HG03571 (cell line): ENCODE data around the gene CAMK2G.
A peak's percentile ranks its signal among the peaks of the same experiment; 100 is the strongest.

Source experiments
- ATAC-seq: cut with Tn5 transposase; IDR thresholded peaks from one replicate; pipeline ENCODE4 v1.9.1; 2021; ENCODE audit not compliant: unreplicated experiment

Gene CAMK2G

DNA sequence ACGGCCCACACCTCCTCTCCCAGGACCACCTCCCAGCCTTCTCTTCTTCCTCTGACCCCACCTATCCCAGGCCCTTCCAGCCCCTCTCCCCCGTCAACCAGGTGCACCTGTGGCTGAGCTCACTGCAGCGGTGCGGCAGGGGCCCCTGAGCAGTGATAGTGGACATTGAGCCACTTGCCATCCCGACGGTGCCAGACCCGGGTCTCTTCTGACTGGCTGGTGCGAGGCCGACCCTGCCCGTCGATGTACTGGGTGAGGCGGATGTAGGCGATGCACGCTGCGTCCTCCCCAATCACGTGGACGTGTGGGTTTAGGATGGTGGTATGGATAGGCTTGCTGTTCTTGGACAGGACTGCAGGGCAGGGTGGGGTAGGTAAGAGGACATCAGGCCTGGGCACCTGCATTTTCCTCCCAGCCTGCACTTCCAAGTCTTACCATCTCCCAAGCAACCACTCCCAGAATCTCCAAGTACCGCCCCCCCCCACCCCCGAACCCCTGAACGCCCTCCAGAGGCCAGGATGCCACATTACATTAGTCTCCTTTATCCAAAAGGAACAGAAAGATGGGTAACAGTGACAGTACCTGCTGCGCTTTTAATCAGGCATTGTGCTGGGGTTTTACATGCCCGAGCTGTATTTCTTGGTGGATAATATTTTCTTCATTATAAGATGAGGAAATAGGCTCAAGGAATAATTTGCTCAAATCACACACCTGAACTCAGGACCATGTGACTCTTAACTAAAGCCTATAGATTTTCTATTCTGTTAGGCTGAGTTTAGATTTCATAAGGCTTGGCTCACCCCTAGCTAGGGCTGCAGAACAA lies 59.2 kb downstream of the CAMK2G start:
- ATAC-seq, result no peak

DNA sequence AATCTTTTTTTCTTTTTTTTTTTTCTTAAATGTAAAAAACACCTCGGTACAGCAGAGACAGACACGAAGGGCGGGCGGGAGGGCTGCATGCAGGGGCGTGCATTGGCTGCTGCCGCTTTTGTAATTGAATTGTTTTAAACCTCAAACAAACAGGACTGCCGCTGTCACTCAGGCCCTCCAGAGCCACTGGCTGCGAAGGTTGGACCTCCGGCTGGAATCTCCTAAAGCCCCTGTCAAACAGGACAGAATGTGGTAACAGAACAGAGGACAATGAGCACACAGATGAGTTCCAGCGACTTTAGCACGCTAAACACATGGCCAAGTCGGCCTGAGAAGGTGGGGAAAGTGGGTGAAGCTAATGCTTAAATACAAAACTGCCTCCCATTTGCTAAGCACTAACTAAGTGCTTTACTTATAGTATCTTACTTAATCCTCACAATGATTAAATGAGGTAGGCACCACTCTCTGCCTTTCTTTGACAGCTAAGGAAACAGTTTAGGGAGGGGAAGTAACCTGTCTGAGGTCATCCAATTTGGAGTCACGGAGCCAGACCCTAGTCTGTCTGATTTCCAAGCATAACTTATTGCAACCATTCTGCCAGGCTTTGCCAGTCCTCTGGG lies 60.0 kb downstream of the CAMK2G start:
- ATAC-seq, result no peak

GRCh38 chr10:73813333-73813732 lies 61.0 kb downstream of the CAMK2G start:
- no peak for ATAC-seq

- no peak for ATAC-seq
Observed at GRCh38 chr10:73812657-73813056, 61.7 kb downstream of the CAMK2G start.

- peak; percentile 29 for ATAC-seq
Observed at GRCh38 chr10:73810735-73811465, 63.5 kb downstream of the CAMK2G start.

- ATAC-seq, result no peak
Observed at GRCh38 chr10:73810358-73810734, 64.0 kb downstream of the CAMK2G start.

DNA sequence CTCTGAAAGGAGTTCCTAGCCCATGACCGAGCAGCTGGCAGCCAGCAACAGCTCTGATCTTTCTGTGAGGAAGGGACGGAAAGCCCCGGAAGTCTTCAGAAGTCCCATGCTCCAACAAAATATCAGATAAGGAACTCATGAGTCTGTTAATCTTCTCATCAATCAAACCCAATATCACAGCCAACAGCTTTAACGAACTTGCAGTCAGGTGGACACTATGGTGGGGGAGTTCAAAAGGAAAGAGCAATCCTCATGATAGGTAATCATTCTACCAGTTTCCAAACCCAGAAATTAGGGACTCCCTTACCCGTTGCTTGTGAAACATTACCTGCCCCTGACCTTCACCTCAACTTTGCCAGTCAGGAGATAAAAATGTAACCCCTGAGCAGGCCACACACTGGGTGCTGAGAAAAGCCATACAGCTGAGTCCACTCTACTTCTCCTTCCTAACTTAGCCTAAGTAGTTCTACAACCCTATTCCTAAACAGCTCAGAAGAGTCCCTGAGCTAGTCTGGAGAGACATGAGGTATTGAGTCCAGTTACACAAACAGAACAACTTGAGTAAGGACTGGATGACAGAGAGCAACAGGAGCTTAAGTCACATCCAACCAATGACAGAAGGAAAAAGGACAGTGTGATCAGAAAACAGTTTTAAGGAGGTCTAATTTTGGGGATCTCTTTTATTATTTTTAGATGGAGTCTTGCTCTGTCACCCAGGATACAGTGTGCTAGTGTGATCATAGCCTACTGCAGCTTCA lies 65.1 kb downstream of the CAMK2G start:
- no peak for ATAC-seq

GRCh38 chr10:73808021-73808815 lies 66.1 kb downstream of the CAMK2G start:
- no peak for ATAC-seq

- ATAC-seq, result no peak
Observed at GRCh38 chr10:73807471-73807870, 66.9 kb downstream of the CAMK2G start.

DNA sequence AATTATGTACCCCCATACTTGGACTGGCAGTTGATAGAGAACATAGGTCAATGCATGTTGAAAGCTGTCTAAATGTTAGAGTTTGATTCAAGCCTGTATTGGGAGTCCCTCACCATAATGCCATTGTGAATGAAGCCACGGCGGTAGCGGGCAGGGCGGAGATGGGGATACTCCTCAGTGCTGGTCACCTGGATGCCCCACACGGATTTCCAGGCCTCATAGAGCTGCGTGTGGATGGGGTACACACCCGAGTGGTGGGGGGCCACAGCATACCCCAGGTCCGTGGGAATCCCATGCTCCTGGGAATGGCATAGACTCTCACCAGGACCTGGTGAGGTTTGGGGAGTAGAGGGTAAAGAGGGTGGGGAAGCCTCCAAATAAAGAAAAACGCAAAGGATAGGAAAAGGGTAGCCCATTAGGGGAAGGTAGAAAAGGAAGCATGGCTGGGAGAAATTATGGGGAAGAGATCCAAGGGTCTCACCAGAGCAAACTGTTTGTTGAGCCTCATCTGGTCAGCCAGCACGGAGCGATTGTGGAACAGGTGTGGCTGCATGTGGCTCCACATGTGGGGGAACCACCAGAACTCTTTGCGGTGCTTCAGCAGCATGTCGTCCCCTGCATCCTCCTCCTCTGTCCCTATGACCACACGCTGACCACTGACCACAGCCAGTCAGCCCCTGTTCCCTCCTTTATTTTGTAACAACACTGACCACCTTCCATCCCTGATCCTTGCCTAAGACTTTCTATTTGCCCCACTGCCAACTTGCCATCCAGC lies 68.0 kb downstream of the CAMK2G start:
- no peak for ATAC-seq

- ATAC-seq, result peak; percentile 58
Observed at GRCh38 chr10:73803680-73804286, 70.6 kb downstream of the CAMK2G start.

DNA sequence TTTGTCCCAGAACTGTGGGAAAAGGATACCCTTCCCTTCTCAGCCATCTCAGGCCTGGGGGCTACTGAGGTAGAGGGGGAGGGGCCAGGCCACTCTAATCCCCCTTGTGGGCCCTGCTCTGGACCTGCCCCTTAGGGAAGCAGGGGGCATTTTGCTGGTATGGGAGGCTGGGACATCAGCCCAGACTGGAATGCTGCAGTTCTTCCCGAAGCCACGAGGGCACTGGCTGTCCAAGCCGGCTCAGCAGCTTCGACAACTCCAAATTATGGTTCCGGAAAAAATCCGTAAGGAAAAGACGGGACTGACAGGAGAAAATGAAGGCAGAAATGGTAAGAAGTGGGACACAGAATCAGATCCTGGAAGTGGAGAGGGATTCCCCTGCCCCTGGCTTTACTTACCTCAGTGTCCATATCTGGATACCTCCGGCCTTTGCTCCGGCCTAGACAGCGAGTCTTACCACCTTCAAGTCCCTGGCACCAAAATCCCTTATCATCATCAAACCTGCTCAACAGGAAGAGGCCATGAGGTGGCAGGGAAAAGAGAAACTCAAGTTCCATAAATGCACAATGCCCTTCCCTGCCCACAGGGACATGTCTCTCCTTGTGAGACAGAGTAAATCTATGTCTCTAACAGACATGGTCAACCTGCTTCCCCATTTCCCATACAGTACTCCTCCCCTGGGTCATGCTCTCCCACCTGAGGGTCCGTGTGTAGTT lies 71.9 kb downstream of the CAMK2G start:
- no peak for ATAC-seq

DNA sequence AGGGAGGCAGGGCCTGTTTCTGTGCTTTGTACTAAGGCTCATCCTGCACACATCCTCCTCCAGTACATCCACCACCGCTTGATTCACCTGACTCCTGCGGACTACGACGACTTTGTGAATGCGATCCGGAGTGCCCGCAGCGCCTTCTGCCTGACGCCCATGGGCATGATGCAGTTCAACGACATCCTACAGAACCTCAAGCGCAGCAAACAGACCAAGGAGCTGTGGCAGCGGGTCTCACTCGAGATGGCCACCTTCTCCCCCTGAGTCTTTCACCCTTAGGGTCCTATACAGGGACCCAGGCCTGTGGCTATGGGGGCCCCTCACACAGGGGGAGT lies 73.1 kb downstream of the CAMK2G start:
- no peak for ATAC-seq

DNA sequence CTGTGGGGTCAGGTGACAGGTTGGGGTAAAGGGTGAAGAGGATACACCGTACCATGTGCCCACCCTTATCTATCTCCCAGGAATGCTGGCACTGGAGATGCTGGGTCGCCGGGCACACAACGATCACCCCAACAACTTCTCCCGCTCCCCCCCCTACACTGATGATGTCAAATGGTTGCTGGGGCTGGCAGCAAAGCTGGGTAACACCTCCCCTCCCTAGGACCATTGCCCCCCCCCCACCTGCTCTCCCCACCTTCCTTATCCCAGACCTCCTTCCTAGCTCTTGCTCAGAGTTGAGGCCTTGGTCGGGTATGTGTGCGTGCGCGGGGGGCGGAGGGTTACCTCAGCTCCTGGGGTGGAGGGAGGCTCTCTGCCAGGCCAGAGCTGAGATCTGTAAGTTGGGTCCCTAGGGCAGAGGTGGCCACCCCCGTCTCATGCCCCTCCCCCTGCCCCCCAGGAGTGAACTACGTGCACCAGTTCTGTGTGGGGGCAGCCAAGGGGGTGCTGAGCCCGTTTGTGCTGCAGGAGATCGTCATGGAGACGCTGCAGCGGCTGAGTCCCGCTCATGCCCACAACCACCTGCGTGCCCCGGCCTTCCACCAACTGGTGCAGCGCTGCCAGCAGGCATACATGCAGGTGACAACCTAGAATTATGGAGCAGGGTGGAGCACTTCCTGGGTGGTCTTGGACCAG lies 73.6 kb downstream of the CAMK2G start:
- ATAC-seq, result no peak

- no peak for ATAC-seq
Observed at GRCh38 chr10:73799899-73800559, 74.3 kb downstream of the CAMK2G start.

GRCh38 chr10:73798927-73799560 lies 75.3 kb downstream of the CAMK2G start:
- no peak for ATAC-seq

DNA sequence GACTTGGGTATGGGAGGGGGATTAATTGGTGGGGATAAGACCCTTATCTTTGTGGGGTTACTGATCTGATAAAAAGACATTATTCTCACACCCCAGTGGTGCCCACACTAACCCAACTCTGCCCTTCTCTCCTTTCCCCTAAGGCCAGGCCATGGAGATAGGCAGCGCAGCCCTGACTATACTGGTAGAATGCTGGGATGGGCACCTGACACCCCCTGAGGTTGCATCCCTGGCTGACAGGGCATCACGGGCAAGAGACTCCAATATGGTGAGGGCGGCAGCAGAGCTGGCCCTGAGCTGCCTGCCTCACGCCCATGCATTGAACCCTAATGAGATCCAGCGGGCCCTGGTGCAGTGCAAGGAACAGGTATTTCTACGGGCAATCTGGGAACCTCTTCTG lies 76.3 kb downstream of the CAMK2G start:
- no peak for ATAC-seq
